HEK293 (cell line): ENCODE data around the gene CRTAC1.

Source experiments
- CTCF ChIA-PET: fragments of 350-600 bp; formaldehyde crosslinking; extraction: SDS; loops from one replicate; lab custom pipeline; 2021; ENCODE audit warnings: antibody characterized with exemption; lab: Yijun Ruan, JAX
- POLR2A ChIA-PET: fragments of 300-600 bp; formaldehyde crosslinking; extraction: SDS; loops from one replicate; lab custom pipeline; 2020; ENCODE audit warnings: antibody characterized with exemption, inconsistent platforms; lab: Yijun Ruan, JAX
- H3K27ac ChIP-seq: fragments of 200-500 bp; sonication (Bioruptor generic); 2 replicates; pipeline ENCODE4 v1.5.1; 2014; ENCODE audit warnings: low read depth, low read length, control low read depth, inconsistent platforms; ENCODE audit errors: extremely low read depth
- H3K36me3 ChIP-seq, 2 experiments: fragments of 200-500 bp in 1 of 2; sonication (Bioruptor generic) in 1 of 2; 1 replicate in 1 of 2; 2 replicates in 1 of 2; pipeline ENCODE4 v1.5.1; 2014 to 2017; ENCODE audit warnings: inconsistent platforms in 2 of 2, low read length in 2 of 2; ENCODE audit not compliant: control insufficient read depth in 2 of 2, insufficient read depth in 1 of 2
- H3K4me1 ChIP-seq: fragments of 200-500 bp; sonication (Bioruptor generic); 2 replicates; pipeline ENCODE4 v1.5.1; 2014; ENCODE audit warnings: mild to moderate bottlenecking, low read length, inconsistent platforms; ENCODE audit not compliant: control insufficient read depth, insufficient read depth
- H3K4me3 ChIP-seq: 2 replicates; pipeline ENCODE4 v1.5.1; 2011; ENCODE audit warnings: low read depth, mild to moderate bottlenecking, control low read depth, low read length, moderate library complexity
- H3K9me3 ChIP-seq: fragments of 200-500 bp; sonication (Bioruptor generic); 2 replicates; pipeline ENCODE4 v1.5.1; 2014; ENCODE audit warnings: low read depth, low read length, inconsistent platforms; ENCODE audit not compliant: control insufficient read depth, insufficient read depth
- BCL6B ChIP-seq: fragments of 450-650 bp; formaldehyde crosslinking; IDR thresholded peaks from 2 replicates; pipeline ENCODE4 v1.5.1; 2017; ENCODE audit warnings: missing biosample characterization, missing genetic modification characterization
- IKZF3 ChIP-seq: fragments of 450-650 bp; IDR thresholded peaks from 2 replicates; pipeline ENCODE4 v1.5.0; 2018; ENCODE audit warnings: missing biosample characterization, mild to moderate bottlenecking, missing genetic modification characterization, moderate library complexity
- MYNN ChIP-seq: fragments of 450-650 bp; formaldehyde crosslinking; IDR thresholded peaks from 2 replicates; pipeline ENCODE4 v1.5.1; 2016; ENCODE audit warnings: missing biosample characterization, missing genetic modification characterization, borderline replicate concordance
- REST ChIP-seq: fragments of 450-650 bp; formaldehyde crosslinking; IDR thresholded peaks from 2 replicates; pipeline ENCODE4 v1.5.1; 2016; ENCODE audit warnings: missing biosample characterization, missing genetic modification characterization
- ZBTB1 ChIP-seq: fragments of 450-650 bp; formaldehyde crosslinking; IDR thresholded peaks from 2 replicates; pipeline ENCODE4 v1.5.1; 2016; ENCODE audit warnings: missing biosample characterization, missing genetic modification characterization
- ZEB2 ChIP-seq: fragments of 450-650 bp; formaldehyde crosslinking; IDR thresholded peaks from 2 replicates; pipeline ENCODE4 v1.5.1; 2016; ENCODE audit warnings: missing biosample characterization, missing genetic modification characterization
- ZFP69B ChIP-seq: fragments of 450-650 bp; formaldehyde crosslinking; IDR thresholded peaks from 2 replicates; pipeline ENCODE4 v1.5.1; 2016; ENCODE audit warnings: missing biosample characterization, missing genetic modification characterization
- ZNF114 ChIP-seq: fragments of 450-650 bp; formaldehyde crosslinking; IDR thresholded peaks from 2 replicates; pipeline ENCODE4 v1.5.0; 2017; ENCODE audit warnings: missing biosample characterization, missing genetic modification characterization
- ZNF148 ChIP-seq: fragments of 450-650 bp; formaldehyde crosslinking; IDR thresholded peaks from 2 replicates; pipeline ENCODE4 v1.5.0; 2017; ENCODE audit warnings: missing biosample characterization, missing genetic modification characterization, borderline replicate concordance
- ZNF23 ChIP-seq: fragments of 450-650 bp; formaldehyde crosslinking; IDR thresholded peaks from 2 replicates; pipeline ENCODE4 v1.5.1; 2016; ENCODE audit warnings: missing biosample characterization, missing genetic modification characterization, borderline replicate concordance
- ZNF350 ChIP-seq: fragments of 450-650 bp; formaldehyde crosslinking; IDR thresholded peaks from 2 replicates; pipeline ENCODE4 v1.5.0; 2017; ENCODE audit warnings: missing biosample characterization, mild to moderate bottlenecking, missing genetic modification characterization
- ZNF510 ChIP-seq: fragments of 450-650 bp; formaldehyde crosslinking; IDR thresholded peaks from 2 replicates; pipeline ENCODE4 v1.5.1; 2018; ENCODE audit warnings: mild to moderate bottlenecking, missing genetic modification characterization, missing biosample characterization; ENCODE audit not compliant: insufficient replicate concordance
- ZNF558 ChIP-seq: fragments of 450-650 bp; formaldehyde crosslinking; IDR thresholded peaks from 2 replicates; pipeline ENCODE4 v1.5.1; 2016; ENCODE audit warnings: missing biosample characterization, missing genetic modification characterization
- ZNF610 ChIP-seq: fragments of 450-650 bp; formaldehyde crosslinking; IDR thresholded peaks from 2 replicates; pipeline ENCODE4 v1.5.1; 2016; ENCODE audit warnings: missing biosample characterization, missing genetic modification characterization, borderline replicate concordance
- ZSCAN4 ChIP-seq: fragments of 450-650 bp; formaldehyde crosslinking; IDR thresholded peaks from 2 replicates; pipeline ENCODE4 v1.5.1; 2017; ENCODE audit warnings: missing biosample characterization, missing genetic modification characterization
- TF ChIP-seq, protein P1 (sequence below): fragments of 450-650 bp; formaldehyde crosslinking; IDR thresholded peaks from 2 replicates; pipeline ENCODE4 v1.5.1; 2016; ENCODE audit warnings: missing biosample characterization, missing genetic modification characterization

The CRTAC1 gene

GRCh38 chr10:97865488-97865887, 164.9 kb downstream of the CRTAC1 start (continued):
- TF ChIP-seq REST (tag by site-specific recombination) (no peak), ZNF510 (tag by site-specific recombination) (no peak), ZNF558 (tag by site-specific recombination) (no peak), ZBTB1 (no peak), ZNF610 (tag by site-specific recombination) (no peak), MYNN (tag by site-specific recombination) (no peak), ZFP69B (tag by site-specific recombination) (no peak), IKZF3 (no peak)

GRCh38 chr10:97863808-97864207, 166.6 kb downstream of the CRTAC1 start:
- Histone ChIP-seq H3K9me3 (no peaks in the 10 kb centered on the region), H3K36me3 (no peaks in the 10 kb centered on the region), H3K4me3 (no peak overlapping the region), H3K4me1 (no peaks in the 10 kb centered on the region), H3K27ac (no peak overlapping the region)
- CTCF ChIA-PET, result interaction anchor here (0.7 to 2.9 kb wide), 2 partner anchors 72 to 446 kb away, joined by 3 to 13 read pairs; no protein-coding TSS in a partner anchor
- POLR2A ChIA-PET, result no interaction called here
- no peak for TF ChIP-seq ZSCAN4 (tag by site-specific recombination)
- TF ChIP-seq ZNF114 (tag by site-specific recombination), result no peak
- no peak for TF ChIP-seq ZEB2 (tag by site-specific recombination)
- TF ChIP-seq, protein P1, sequence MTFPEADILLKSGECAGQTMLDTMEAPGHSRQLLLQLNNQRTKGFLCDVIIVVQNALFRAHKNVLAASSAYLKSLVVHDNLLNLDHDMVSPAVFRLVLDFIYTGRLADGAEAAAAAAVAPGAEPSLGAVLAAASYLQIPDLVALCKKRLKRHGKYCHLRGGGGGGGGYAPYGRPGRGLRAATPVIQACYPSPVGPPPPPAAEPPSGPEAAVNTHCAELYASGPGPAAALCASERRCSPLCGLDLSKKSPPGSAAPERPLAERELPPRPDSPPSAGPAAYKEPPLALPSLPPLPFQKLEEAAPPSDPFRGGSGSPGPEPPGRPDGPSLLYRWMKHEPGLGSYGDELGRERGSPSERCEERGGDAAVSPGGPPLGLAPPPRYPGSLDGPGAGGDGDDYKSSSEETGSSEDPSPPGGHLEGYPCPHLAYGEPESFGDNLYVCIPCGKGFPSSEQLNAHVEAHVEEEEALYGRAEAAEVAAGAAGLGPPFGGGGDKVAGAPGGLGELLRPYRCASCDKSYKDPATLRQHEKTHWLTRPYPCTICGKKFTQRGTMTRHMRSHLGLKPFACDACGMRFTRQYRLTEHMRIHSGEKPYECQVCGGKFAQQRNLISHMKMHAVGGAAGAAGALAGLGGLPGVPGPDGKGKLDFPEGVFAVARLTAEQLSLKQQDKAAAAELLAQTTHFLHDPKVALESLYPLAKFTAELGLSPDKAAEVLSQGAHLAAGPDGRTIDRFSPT (tag by site-specific recombination), result no peak
- TF ChIP-seq ZBTB1, result no peak
- TF ChIP-seq ZNF23 (tag by site-specific recombination), result no peak
- TF ChIP-seq ZNF350 (tag by site-specific recombination), result no peak
- TF ChIP-seq ZNF148 (tag by site-specific recombination), result no peak
- TF ChIP-seq BCL6B, result no peak
